GM23338 (cell line): ENCODE data around the gene SLC25A48. TPM values are rescaled to one million over a fixed set of nuclear protein-coding genes. Genes with fewer than 3 reads are reported as not detected.
A peak's percentile ranks its signal among the peaks of the same experiment; 100 is the strongest.

Experiments
- ATAC-seq: fragments of 200-7000 bp; cut with Tn5 transposase; 3 replicates; pipeline ENCODE4 v1.9.1; 2020
- DNase-seq: peaks from one replicate; pipeline ENCODE4 v3.0.0-alpha.2; 2015; ENCODE audit warnings: low spot score
- H2AFZ ChIP-seq: fragments of 200-600 bp; sonication (generic); 2 replicates; pipeline ENCODE4 v1.8.0; 2016; ENCODE audit warnings: antibody characterized with exemption, mild to moderate bottlenecking, moderate library complexity
- H3F3A ChIP-seq: fragments of 200-600 bp; sonication (generic); replicated peaks from 2 replicates; pipeline ENCODE4 v1.8.0; 2017; ENCODE audit warnings: antibody characterized with exemption, mixed run types, low read depth
- H3K27ac ChIP-seq: fragments of 200-600 bp; sonication (generic); 2 replicates; pipeline ENCODE4 v1.6.1; 2016; ENCODE audit warnings: low read depth
- H3K27me3 ChIP-seq: fragments of 200-600 bp; sonication (generic); 2 replicates; pipeline ENCODE4 v1.8.0; 2016; ENCODE audit warnings: mild to moderate bottlenecking, mixed run types, moderate library complexity; ENCODE audit not compliant: insufficient read depth
- H3K36me3 ChIP-seq: fragments of 200-600 bp; sonication (generic); 2 replicates; pipeline ENCODE4 v1.8.0; 2016; ENCODE audit warnings: mild to moderate bottlenecking; ENCODE audit not compliant: insufficient read depth
- H3K4me1 ChIP-seq: fragments of 200-600 bp; sonication (generic); 2 replicates; pipeline ENCODE4 v1.8.0; 2016; ENCODE audit warnings: mild to moderate bottlenecking, moderate library complexity; ENCODE audit not compliant: insufficient read depth
- H3K4me2 ChIP-seq: fragments of 200-600 bp; sonication (generic); 2 replicates; pipeline ENCODE4 v1.7.1; 2017; ENCODE audit warnings: mixed run types
- H3K4me3 ChIP-seq: fragments of 200-600 bp; sonication (generic); 2 replicates; pipeline ENCODE4 v1.6.1; 2016; ENCODE audit warnings: mixed run types
- H3K79me2 ChIP-seq: fragments of 200-600 bp; sonication (generic); replicated peaks from 2 replicates; pipeline ENCODE4 v1.8.0; 2017; ENCODE audit warnings: mild to moderate bottlenecking; ENCODE audit not compliant: insufficient read depth
- H3K9me2 ChIP-seq: fragments of 200-600 bp; sonication (generic); 2 replicates; pipeline ENCODE4 v1.8.0; 2017; ENCODE audit not compliant: insufficient read depth
- H4K20me1 ChIP-seq: fragments of 200-600 bp; sonication (generic); replicated peaks from 2 replicates; pipeline ENCODE4 v1.8.0; 2017; ENCODE audit warnings: mild to moderate bottlenecking; ENCODE audit not compliant: insufficient read depth
- H3K27ac Mint-ChIP-seq: 2 replicates; pipeline ENCODE4 v1.8.0; 2020; ENCODE audit warnings: inconsistent platforms, mild to moderate bottlenecking, moderate library complexity, mixed read lengths
- H3K27me3 Mint-ChIP-seq: 3 replicates; pipeline ENCODE4 v1.8.0; 2022; ENCODE audit warnings: low read depth, mild to moderate bottlenecking, moderate library complexity, mixed read lengths, inconsistent platforms; ENCODE audit not compliant: insufficient read depth, poor library complexity
- H3K36me3 Mint-ChIP-seq: 3 replicates; pipeline ENCODE4 v1.8.0; 2021; ENCODE audit warnings: low read depth, mild to moderate bottlenecking, inconsistent platforms, moderate library complexity, mixed read lengths
- H3K4me1 Mint-ChIP-seq: 3 replicates; pipeline ENCODE4 v1.8.0; 2020; ENCODE audit warnings: mild to moderate bottlenecking, inconsistent platforms, mixed read lengths
- H3K4me3 Mint-ChIP-seq: 3 replicates; pipeline ENCODE4 v1.8.0; 2021; ENCODE audit warnings: moderate library complexity, mild to moderate bottlenecking, inconsistent platforms, mixed read lengths
- H3K9me3 Mint-ChIP-seq: 3 replicates; pipeline ENCODE4 v1.8.0; 2020; ENCODE audit warnings: moderate library complexity, mild to moderate bottlenecking, inconsistent platforms, mixed read lengths
- CREB1 ChIP-seq: fragments of 250-450 bp; sonication (Bioruptor Pico); IDR thresholded peaks from 2 replicates; pipeline ENCODE4 v1.5.0; 2020; ENCODE audit warnings: low read depth, mild to moderate bottlenecking, moderate library complexity
- EZH2 ChIP-seq: fragments of 200-600 bp; sonication (generic); IDR thresholded peaks from one replicate; pipeline ENCODE4 v1.8.0; 2017; ENCODE audit warnings: antibody characterized with exemption, mild to moderate bottlenecking, low read depth; ENCODE audit not compliant: unreplicated experiment
- EZH2phosphoT487 ChIP-seq: fragments of 200-600 bp; sonication (generic); IDR thresholded peaks from one replicate; pipeline ENCODE4 v1.8.1; 2018; ENCODE audit warnings: antibody characterized with exemption; ENCODE audit not compliant: unreplicated experiment
- JUNB ChIP-seq: IDR thresholded peaks from one replicate; pipeline ENCODE4 v1.6.1; 2016; ENCODE audit warnings: antibody characterized with exemption; ENCODE audit not compliant: unreplicated experiment
- NANOG ChIP-seq: IDR thresholded peaks from 2 replicates; pipeline ENCODE4 v1.6.1; 2016; ENCODE audit warnings: antibody characterized with exemption, borderline replicate concordance
- POLR2AphosphoS5 ChIP-seq: IDR thresholded peaks from 2 replicates; pipeline ENCODE4 v1.6.1; 2016; ENCODE audit warnings: antibody characterized with exemption, low read depth
- STAT1 ChIP-seq: IDR thresholded peaks from one replicate; pipeline ENCODE4 v1.6.1; 2016; ENCODE audit warnings: antibody characterized with exemption; ENCODE audit not compliant: unreplicated experiment
- ZNF114 ChIP-seq: fragments of 250-450 bp; sonication (Bioruptor Pico); IDR thresholded peaks from 2 replicates; pipeline ENCODE4 v1.5.0; 2020; ENCODE audit warnings: mild to moderate bottlenecking, moderate library complexity
- polyA plus RNA-seq: library from polyadenylated mRNA; unstranded; fragments of >200 nt; fragmentation: Nextera tagmentation; extraction: Ambion mirVana; gene quantifications from 2 replicates; pipeline ENCODE4 v1.2.1, GENCODE V29; 2016
- total RNA-seq: library from RNA; depleted of rRNA; stranded (reverse); fragments of >200 nt; shearing (Covaris generic); gene quantifications from 2 replicates; pipeline ENCODE4 v1.2.3, GENCODE V29; 2014
- TF ChIP-seq, protein P1 (sequence below): IDR thresholded peaks from 2 replicates; pipeline ENCODE4 v1.6.1; 2016; ENCODE audit warnings: antibody characterized with exemption
- TF ChIP-seq, protein P2 (sequence below): fragments of 250-450 bp; sonication (Bioruptor Pico); IDR thresholded peaks from 2 replicates; pipeline ENCODE4 v1.5.0; 2020; ENCODE audit warnings: mild to moderate bottlenecking, moderate library complexity

SLC25A48 gene
- total and polyA plus RNA-seq, 2 experiments from 2014 or later: 1.1 to 1.5 TPM

DNA sequence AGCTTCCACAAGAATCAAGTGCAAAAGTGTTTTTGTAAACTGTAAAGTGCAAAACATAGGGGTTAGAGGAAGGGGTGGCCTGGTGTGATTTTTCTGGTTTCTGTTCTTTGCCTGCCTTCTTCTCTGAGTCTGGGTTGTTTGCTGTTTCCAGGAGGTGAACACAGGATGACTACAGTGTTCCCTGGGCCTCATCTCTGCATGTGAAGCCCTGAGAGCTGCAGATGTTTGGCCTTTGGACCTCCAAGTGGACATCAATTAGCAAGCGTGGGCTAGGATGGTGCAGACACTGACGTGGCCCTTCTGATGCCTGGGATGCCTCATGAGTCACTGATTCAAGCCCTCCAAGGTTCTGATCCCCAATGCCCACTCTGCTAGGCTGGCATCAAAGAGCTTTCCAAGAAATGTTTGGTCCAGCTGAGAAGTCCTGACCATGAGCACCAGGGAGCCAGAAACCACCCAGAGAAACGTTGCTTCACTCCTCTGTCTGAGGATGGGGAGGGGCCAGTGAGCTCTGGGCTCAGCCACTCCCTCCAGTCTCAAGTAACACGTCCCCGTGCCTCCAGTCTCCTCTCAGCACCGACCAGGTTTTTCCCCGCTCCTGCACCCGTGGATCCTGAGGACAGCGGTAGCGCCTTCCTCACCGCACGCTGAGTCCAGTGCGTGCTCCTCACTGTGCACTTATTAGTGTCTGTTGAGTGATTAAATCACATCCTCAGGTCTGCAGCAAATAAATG, 53.6 kb downstream of the SLC25A48 start:
- Histone ChIP-seq H3K36me3 (no peaks in the 10 kb centered on the region), H2AFZ (peak overlapping the region; percentile 85), H3K4me3 (peak overlapping the region; percentile 32; the same call in 1 of the 2 replicates), H3K4me2 (peak overlapping the region; percentile 30), H3K9me2 (no peaks in the 10 kb centered on the region), H3K4me1 (0 out of 2 replicates have a peak, but pooled peaks cover 4% of the 10 kb centered on the region), H3K27me3 (peaks cover 13% of the 10 kb centered on the region; the same call in 1 of the 2 replicates), H3F3A (no peaks in the 10 kb centered on the region), H3K79me2 (no peaks in the 10 kb centered on the region), H4K20me1 (no peaks in the 10 kb centered on the region), H3K27ac (no peak overlapping the region)
- ATAC-seq: peak; percentile 85
- H3K9me3 Mint-ChIP-seq: no peaks in the 10 kb centered on the region
- TF ChIP-seq, protein P1, sequence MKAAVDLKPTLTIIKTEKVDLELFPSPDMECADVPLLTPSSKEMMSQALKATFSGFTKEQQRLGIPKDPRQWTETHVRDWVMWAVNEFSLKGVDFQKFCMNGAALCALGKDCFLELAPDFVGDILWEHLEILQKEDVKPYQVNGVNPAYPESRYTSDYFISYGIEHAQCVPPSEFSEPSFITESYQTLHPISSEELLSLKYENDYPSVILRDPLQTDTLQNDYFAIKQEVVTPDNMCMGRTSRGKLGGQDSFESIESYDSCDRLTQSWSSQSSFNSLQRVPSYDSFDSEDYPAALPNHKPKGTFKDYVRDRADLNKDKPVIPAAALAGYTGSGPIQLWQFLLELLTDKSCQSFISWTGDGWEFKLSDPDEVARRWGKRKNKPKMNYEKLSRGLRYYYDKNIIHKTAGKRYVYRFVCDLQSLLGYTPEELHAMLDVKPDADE: no peak
- no peak for TF ChIP-seq STAT1
- no peak for TF ChIP-seq EZH2phosphoT487
- no peak for TF ChIP-seq ZNF114 (CRISPR knock-in tag)
- no peak for TF ChIP-seq POLR2AphosphoS5
- no peak for TF ChIP-seq NANOG
- no peak for TF ChIP-seq CREB1 (CRISPR knock-in tag)
- TF ChIP-seq, protein P2, sequence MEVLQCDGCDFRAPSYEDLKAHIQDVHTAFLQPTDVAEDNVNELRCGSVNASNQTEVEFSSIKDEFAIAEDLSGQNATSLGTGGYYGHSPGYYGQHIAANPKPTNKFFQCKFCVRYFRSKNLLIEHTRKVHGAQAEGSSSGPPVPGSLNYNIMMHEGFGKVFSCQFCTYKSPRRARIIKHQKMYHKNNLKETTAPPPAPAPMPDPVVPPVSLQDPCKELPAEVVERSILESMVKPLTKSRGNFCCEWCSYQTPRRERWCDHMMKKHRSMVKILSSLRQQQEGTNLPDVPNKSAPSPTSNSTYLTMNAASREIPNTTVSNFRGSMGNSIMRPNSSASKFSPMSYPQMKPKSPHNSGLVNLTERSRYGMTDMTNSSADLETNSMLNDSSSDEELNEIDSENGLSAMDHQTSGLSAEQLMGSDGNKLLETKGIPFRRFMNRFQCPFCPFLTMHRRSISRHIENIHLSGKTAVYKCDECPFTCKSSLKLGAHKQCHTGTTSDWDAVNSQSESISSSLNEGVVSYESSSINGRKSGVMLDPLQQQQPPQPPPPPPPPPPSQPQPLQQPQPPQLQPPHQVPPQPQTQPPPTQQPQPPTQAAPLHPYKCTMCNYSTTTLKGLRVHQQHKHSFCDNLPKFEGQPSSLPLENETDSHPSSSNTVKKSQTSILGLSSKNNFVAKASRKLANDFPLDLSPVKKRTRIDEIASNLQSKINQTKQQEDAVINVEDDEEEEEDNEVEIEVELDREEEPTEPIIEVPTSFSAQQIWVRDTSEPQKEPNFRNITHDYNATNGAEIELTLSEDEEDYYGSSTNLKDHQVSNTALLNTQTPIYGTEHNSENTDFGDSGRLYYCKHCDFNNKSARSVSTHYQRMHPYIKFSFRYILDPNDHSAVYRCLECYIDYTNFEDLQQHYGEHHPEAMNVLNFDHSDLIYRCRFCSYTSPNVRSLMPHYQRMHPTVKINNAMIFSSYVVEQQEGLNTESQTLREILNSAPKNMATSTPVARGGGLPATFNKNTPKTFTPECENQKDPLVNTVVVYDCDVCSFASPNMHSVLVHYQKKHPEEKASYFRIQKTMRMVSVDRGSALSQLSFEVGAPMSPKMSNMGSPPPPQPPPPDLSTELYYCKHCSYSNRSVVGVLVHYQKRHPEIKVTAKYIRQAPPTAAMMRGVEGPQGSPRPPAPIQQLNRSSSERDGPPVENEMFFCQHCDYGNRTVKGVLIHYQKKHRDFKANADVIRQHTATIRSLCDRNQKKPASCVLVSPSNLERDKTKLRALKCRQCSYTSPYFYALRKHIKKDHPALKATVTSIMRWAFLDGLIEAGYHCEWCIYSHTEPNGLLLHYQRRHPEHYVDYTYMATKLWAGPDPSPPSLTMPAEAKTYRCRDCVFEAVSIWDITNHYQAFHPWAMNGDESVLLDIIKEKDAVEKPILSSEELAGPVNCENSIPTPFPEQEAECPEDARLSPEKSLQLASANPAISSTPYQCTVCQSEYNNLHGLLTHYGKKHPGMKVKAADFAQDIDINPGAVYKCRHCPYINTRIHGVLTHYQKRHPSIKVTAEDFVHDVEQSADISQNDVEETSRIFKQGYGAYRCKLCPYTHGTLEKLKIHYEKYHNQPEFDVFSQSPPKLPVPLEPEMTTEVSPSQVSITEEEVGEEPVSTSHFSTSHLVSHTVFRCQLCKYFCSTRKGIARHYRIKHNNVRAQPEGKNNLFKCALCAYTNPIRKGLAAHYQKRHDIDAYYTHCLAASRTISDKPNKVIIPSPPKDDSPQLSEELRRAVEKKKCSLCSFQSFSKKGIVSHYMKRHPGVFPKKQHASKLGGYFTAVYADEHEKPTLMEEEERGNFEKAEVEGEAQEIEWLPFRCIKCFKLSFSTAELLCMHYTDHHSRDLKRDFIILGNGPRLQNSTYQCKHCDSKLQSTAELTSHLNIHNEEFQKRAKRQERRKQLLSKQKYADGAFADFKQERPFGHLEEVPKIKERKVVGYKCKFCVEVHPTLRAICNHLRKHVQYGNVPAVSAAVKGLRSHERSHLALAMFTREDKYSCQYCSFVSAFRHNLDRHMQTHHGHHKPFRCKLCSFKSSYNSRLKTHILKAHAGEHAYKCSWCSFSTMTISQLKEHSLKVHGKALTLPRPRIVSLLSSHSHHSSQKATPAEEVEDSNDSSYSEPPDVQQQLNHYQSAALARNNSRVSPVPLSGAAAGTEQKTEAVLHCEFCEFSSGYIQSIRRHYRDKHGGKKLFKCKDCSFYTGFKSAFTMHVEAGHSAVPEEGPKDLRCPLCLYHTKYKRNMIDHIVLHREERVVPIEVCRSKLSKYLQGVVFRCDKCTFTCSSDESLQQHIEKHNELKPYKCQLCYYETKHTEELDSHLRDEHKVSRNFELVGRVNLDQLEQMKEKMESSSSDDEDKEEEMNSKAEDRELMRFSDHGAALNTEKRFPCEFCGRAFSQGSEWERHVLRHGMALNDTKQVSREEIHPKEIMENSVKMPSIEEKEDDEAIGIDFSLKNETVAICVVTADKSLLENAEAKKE (CRISPR knock-in tag): no peak
- TF ChIP-seq EZH2: no peak
- TF ChIP-seq JUNB: no peak
- peak; percentile 71 for DNase-seq
- peak overlapping the region; percentile 60; the same call in 1 of the 3 replicates for H3K4me3 Mint-ChIP-seq
- peaks cover 19% of the 10 kb centered on the region for H3K4me1 Mint-ChIP-seq
- no peaks in the 10 kb centered on the region for H3K36me3 Mint-ChIP-seq
- H3K27ac Mint-ChIP-seq: no peak overlapping the region
- H3K27me3 Mint-ChIP-seq: peaks cover 8% of the 10 kb centered on the region
